GM11168 (cell line): ENCODE measurements around the gene FAM162A.
"Not testable (repeated sequence)": the region's sequence is repeated elsewhere in the genome, so short reads cannot be mapped to it uniquely, and the experiment has no call there.

ENCODE experiments used
- in situ Hi-C: fragments of 300-500 bp; cut with MboI; formaldehyde crosslinking; loops from one replicate; pipeline ENCODE4 v1.12.0; 2022; ENCODE audit warnings: low sequenced_read_pairs; ENCODE audit not compliant: unreplicated experiment

The FAM162A gene, protein sequence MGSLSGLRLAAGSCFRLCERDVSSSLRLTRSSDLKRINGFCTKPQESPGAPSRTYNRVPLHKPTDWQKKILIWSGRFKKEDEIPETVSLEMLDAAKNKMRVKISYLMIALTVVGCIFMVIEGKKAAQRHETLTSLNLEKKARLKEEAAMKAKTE

DNA sequence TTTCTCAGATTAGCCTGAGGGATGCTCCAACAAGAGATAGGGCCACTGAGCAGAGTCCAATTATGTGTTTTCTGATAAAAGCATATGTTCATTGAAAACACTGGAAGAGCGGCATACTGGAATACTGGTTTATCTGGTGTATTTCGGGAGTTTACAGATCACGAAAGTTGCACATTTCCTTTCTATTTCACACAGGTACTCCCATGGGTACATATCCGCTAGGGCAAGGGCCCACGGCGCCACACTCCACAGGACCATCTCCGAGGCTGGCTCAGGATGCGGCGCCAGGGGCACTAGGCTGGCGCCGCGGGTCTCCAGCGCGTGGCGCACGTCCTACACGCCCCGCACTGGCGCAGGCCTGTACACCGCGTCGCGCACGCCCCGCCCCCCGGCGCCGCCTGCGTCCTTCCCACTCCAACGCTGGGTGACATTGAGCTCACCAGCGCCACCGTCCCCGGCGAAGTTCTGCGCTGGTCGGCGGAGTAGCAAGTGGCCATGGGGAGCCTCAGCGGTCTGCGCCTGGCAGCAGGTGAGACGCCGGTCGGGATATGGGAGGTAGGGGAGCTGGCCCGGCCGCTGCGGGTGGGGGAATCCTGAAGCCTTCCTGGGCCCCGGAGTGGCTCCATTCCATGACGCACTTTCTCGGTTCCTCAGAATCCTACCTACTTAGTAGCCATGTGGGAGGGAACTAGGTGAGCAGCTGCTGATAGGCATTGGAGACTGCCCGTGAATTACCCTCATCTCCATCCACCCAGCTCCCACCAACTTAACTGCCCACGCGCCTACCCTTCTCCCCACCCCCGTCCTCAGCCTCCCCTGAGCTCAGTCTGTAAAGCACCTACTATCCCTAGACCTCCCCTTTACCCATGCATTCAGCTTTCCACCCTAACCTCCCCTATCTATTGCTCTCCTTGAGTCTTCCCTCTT is at the start of gene FAM162A:
Gene FAM162A, plus strand, starts transcription at position 412 of the 927 bp plus-strand sequence. Its CDS starts 84 bp downstream, at position 496.
- in situ Hi-C loops, result no loop called here

DNA sequence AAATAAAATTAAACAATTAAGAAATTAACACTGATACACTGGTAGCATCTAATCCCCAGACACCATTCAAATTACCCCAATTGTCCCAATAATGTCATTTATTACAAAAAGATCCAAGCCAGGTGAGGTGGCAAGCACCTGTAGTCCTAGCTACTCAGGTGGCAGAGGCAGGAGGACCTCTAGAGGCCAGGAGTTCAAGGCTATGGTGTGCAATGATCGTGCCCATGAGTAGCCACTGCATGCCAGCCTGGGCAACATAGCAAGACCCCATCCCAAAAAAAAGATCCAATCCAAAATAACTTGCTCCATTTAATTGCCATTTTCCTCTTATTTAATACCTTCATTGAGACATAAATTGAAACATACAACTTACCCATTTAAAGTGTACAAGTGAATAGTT is 41.2 kb upstream of the FAM162A start:
- in situ Hi-C loops, result no loop called here

DNA sequence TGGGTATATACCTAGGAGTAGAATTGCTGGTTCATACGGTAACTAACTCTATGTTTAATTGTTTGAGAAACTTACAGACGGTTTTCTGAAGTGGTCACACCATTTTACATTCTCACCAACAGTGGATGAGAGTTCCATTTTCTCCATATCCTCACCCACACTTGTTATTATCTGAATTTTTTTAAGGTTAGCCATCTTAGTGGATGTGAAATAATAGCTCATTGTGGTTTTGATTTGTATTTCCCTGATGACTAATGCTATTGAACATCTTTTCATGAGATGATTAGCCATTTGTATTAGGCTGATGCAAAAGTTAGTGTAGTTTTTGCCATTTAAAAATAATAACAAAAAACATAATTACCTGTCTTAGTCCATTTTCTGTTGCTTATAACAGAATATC is 40.3 kb upstream of the FAM162A start:
- in situ Hi-C loops, result no loop called here

DNA sequence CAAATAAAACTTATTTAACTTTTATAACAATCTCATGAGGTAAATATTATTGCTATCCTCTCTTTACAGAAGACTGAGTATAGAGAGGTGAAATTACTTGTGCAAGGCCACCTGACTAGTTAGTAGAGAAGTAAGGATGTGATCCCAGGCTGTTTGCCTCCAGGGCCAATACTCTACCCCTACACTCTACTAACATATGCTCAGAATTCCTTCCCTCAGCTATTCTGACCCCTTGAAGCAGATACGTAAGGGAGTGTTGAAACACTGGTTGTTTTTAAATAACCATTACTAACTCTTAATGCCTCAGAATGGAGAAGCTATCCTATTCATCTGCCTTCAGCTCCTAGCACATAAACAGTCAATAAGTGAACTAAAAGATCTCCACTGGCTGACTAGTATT is 34.8 kb upstream of the FAM162A start:
- in situ Hi-C loops, result no loop called here

DNA sequence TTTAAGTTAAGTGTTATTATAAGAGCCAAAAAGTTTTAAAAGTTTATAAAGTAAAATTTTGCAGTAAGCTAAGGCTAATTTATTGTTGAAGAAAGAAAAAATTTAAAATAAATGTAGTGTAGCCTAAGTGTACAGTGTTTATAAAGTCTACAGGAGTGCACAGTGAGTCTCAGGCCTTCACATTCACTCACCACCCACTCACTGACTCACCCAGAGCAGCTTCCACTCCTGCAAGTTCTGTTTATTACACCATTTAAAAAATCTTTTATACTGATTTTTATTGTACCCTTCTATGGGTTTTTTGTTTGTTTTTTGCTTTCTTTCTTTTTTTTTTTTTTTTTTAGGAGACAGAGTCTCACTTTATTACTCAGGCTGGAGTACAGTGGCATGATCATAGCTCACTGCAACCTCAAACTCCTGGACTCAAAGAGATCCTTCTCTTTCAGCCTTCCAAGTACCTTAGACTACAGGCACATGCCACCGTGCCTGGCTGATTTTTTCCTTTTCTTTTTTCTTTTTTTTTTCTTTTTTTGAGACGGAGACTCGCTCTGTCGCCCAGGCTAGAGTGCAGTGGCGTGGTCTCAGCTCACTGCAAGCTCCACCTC is 33.1 kb upstream of the FAM162A start:
- in situ Hi-C loops, result no loop called here

DNA sequence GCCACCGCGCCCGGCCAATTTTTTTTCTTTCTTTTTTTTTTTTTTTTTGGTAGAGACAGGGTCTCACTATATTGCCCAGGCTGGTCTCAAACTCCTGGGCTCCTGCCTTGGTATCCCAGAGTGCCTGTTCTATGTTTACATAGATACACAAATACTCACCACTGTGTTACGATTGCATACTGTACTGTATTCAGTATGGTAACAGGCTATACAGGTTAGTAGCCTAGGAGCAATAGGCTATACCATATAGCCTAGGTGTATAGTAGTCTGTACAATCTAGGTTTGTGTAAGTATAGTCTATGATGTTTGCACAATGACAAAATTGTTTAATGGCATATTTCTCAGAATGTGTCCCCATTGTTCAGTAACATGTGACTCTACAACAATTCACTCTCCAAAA is 32.4 kb upstream of the FAM162A start:
- in situ Hi-C loops, result no loop called here

DNA sequence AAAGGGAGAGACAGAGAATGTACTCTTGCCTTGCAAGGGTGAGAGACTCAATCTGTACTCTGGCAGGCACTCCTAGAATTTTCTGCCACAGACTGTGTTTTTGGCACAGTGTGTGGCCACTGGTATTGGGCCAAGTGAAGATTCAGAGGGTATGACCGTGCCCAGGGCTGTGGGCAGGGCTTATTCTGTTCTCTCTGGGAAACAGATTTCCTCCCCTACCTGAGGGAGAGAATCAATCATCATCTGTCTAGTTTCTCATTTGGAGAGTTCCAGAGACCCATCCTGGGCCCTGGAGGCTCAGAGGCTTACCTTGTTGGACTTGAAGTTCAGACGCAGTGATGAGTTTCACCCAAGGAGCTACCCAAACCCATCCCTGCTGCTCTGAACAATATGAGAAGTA is 30.8 kb upstream of the FAM162A start:
- in situ Hi-C loops, result no loop called here

DNA sequence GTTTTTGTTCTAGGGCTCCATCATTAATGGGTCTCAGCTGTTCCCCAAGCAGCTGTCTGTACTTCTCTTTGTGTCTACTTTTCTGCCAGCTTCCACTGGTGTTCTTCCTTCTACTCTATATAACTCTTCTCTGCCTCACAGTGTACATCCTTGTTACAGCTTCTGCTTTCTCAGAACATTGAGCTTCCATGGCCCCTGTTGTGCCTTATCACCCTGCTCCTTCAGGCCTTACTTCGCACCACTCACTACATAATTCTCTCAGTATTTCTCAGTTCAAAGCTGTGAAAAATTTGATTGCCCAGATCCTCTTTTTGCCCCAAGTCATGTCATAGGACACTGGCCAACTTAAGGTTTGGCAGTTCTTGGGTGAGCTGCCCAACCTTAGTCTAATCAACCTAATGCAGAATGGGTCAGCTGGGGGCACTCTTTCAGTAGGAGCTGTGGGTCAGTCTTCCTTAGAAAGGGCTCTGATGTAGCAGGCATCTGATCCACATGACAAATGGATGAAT is 30.0 kb upstream of the FAM162A start:
- in situ Hi-C loops, result no loop called here

DNA sequence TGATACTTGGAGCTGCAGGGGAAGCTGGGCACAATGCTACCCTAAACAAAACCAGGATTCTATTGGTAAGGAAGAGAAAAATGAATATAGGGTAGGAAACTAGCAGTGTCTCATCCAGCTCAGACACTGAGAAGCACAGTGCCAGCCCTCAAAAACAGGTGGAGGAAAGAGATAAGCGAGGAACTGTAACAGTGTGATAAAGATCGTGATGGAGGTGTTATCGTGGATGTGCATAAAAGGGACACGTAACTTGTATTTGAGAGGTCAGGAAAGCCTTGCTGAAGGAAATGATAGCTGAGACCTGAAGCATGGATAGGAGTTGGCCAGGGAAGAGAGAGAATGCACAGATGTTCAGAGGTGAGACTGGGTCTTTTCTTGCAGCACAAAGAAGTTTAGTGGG is 28.4 kb upstream of the FAM162A start:
- in situ Hi-C loops, result no loop called here

DNA sequence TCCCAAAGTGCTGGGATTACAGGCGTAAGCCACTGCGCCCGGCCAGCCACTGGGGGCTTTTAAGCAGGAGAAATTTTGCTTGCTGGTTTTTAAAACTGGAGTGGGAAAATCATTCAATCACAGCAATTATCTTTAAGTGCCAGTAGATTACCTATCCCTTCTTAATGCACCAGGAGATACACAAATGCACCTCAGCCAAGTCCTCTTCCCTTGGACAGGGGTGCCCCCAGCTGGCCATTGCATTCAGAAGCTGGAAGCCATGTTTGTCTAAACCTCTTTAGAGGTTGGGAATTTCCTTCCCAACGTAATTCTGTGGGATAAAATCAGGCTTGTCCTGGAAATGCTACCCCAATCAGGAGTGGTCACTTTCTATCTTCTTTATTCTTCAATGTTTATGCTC is 27.6 kb upstream of the FAM162A start:
- in situ Hi-C loops, result no loop called here

DNA sequence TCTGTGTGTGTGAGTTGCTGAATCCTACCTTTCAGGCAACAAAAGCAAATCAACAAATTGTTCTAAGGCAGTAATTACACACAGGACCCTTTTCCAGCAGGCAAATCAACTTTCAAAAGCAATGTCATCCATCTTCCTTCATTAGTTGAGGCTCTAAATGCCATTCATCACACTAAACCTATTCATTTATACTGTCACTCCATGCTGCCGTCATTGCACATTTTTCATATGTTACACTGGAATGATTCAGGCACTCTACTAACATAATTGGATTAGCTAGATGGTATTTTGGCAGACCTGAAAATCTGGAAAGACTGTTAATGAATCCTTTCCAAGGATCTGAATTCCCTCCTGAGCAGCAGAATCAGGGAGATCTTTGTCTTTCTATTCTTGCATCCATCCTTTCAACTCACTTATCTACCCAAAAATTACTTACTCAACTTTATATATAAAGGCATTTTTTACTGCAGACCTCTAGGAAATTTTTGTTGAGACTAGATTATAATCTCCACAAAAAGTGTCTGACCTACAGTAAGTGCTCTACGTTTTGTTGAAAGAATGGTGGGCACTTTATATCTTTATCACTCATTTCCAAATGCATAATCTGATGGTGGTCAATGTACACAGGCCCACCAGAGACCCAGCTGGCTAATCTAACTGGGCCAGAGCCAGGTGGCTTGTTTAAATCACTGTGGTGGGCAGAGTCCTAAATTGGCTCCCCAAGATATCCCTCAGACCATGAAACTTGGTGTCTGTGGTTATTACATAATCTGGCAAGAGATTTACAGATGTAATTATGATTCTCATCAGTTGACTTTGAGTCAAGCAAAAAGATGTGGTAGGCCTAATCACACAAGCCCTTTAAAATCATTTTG is 25.9 kb upstream of the FAM162A start:
- in situ Hi-C loops, result no loop called here

DNA sequence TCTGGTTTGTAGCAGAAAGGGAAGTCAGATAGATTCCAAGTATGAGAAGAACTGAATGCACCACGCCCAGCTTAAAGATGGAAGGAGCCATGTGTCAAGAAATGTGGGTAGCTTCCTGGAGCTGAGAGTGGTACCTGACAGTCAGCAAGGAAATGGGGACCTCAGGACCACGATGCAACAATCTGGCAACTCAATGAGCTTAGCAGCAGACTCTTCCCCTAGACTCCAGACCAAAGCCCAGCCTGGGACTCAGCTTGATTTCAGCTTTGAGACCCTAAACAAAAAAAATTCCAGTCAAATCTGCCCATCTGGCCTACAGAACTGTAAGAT is 25.3 kb upstream of the FAM162A start:
- in situ Hi-C loops, result no loop called here

DNA sequence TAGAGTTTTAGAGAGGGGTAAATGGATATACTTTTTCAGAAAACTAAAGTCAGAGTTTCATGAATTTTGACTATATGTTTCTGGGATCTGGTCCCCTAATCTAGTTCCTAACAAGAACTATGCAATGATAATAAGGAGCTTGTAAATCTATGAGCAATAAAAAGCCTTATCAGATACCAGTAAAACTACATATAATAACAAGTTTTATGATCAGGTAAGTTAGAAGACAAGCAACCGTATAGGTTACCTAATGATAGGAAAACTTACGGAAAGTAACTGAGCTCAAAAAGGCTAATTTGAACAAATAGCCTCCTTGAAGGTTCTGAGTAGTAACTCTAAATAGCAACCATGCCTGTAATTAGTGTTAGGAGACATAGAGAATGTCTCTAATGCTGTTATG is 22.0 kb upstream of the FAM162A start:
- in situ Hi-C loops, result no loop called here

DNA sequence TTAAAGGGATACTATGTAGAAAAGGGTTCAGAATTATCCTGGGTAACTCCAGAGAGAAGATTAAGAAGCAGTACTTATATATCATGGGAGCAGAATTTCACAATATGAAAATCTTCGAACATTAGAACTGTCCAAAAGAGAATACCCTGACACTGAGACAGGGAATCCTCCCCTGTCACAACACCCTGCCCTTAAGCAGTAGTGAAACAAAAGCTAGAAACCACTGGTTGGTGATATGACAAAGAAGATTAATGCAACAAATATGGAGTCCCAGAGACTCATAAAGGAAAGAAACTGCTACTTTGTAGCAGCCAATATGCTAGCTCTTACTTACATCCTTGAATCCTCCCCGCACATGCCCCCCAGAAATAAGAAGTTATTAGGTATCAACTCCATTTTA is 19.5 kb upstream of the FAM162A start:
- in situ Hi-C loops, result no loop called here

DNA sequence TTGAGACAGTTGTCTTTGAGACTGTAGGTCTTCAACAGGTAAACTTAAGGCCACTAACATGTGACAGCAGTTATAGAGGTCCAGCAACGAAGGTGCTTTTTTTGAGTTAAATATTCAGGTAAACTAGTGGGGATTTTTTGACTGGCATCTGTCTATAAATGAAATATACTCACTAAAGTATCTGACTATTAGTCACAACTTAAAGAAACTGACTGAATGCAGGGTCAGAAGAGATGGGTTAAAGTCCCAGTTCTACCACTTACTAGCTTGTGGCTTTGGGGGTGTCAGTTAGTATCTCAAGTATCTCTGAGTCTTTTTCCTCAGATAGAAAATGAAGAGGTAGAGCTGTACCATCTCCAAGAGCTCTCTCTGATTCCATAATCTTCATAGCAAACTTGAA is 18.9 kb upstream of the FAM162A start:
- in situ Hi-C loops, result no loop called here

DNA sequence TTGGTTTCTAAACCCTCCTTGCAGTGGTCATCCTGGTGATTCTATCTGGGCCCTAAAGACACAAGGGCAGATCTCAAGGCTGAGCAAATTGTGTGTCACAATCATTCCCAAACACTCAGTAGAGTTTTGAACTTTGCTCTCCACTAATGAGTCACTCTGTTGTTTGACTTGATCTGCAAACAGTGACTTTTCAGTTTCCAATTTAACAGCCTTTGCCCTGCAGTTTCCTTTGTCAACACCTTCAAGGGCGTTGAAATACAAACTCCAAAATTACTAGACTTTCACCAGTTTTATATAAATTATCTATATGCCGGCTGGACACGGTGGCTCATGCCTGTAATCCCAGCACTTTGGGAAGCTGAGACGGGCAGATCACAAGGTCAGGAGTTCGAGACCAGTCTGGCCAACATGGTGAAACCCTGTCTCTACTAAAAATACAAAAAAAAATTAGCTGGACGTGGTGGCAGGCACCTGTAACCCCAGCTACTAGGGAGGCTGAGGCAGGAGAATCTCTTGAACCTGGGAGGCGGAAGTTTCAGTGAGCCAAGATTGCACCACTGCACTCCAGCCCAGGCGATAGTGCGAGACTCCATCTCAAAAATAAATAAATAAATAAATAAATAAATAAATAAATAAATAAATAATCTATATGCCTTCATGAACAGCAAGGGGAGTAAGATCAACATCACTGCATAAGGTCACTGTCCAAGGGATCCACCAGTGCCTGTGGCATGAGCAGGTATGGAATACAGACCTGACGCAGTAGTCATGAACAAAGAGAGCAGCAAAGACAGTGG is 18.2 kb upstream of the FAM162A start:
- in situ Hi-C loops, result not testable (repeated sequence)

DNA sequence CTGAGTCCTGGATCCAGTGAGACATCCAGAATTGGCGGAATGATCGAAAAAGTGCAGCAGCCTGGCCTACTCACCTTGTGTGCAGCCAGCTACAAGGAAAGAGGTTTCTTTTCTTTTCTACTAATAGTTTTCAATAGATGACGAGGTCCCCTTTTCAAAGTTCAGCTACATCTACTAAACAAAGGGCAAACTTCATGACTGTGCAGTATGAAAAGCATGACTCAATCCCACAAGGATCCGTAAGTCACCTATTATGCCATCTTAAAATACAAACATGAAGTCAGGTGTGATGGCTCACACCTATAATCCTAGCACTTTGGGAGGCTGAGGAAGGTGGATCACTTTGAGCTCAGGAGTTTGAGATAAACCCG is 17.6 kb upstream of the FAM162A start:
- in situ Hi-C loops, result no loop called here

DNA sequence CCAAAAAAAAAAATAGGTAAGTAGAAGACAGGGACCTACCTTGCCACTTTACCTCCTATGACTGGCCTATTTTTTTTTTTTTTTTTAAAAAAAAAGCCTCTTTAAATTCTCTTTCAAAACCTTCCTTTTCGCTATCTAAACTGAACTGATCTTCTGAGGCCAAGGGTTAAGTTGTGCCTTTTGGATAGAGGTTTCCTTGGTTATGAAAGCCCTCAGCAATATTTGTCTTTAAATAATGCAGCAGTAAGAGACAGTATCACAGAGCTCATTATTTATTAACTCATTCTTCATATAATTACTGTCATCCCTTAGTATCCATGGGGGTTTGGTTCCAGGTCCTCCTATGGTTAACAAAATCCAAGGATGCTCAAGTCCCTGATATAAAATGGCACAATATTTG is 9.9 kb upstream of the FAM162A start:
- in situ Hi-C loops, result no loop called here

DNA sequence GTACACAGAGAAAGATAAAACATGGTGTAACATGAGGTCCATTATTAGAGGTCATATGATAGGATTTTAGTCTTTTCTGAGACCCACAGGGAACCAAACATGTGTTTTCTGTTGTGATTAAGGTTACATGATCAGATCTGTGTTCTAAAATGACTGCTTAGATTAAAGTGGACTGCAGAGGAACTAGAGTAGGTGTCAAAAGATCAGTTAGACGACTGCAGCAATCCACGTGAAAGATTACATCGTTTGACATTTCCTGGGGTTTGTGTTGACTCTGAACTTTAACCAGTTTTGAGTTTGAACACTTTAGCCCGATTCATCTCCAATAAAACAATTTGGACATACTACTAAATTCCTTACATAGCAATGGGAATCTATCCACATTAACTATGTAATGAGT is 6.0 kb upstream of the FAM162A start:
- in situ Hi-C loops, result no loop called here
